ENCODE data around the gene TJP3.

The TJP3 gene

GRCh38 chr19:3785938-3786824, 78.0 kb downstream of the TJP3 start, which contains the start of gene MATK:
Gene MATK (minus strand): TSS chr19:3786381. CDS start chr19:3785135, 1,246 bp downstream.
- DNase-seq: no peak

GRCh38 chr19:3788996-3789778, 81.0 kb downstream of the TJP3 start:
- no peak for DNase-seq

DNA sequence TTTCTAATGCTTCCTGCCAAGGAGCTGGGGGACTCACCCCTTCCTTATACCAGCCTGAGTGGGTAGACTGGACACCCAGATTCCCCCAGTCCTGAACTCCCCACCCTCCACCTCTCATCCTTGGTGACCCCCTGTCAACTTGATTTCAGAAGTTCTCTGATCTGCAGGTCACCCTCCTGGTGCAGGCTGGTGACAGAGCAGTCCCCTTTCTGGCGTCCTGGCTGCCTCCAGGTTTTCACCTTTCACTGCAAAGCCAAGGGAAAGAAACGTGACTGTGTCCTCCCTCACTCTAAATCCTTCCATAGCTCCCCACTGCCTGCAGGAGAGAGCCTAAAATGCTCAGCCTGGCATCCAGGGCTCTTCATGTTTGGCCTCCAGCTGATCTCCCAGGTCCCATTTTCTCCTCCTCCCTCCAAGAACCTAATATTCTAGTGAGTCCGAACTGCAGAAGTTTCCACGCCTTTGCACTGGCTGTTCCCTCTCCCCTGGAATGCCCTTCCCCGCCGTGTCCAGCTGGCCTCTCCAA, 82.1 kb downstream of the TJP3 start:
- no peak for DNase-seq

DNA sequence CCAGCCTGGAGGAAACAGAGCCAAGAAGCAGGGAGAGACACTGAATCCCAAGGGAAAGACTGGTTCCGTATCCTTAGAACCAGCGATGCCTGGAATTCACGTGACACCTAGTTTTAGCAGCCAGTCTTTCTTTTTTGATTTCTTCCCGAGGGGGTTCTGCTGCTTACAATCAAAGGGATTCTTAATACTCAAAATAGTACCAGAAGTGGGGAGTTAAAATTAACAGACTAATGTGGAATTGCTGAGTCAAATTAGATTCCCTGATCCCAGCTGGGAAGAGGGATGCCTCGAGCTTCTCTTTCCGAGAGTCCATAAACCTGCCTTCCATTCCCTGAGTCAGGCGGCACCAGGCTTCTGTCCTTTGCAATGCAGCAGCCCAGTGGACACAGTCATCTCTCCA, 82.8 kb downstream of the TJP3 start:
- no peak for DNase-seq

DNA sequence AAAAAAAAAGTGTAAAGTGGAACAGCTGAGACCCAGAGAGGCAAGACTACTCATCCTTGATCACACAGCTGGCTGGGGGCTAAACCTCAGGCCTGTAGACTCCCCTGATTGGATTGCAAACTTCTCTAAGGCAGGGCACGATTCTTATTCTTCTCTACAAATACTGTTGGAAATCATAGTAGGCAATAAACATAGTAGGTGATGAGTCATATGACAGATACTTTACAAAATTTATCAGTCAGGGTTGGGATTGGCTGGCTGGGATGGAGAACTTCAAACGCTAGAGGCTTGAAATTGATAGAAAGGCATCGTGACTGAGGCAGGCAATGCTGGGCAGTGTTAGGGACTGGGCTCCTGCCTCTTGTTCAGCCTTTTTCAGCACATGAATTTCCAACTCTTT, 83.9 kb downstream of the TJP3 start:
- DNase-seq: no peak

GRCh38 chr19:3793799-3794198, 85.6 kb downstream of the TJP3 start:
- no peak for DNase-seq

- no peak for DNase-seq
Observed at GRCh38 chr19:3796358-3796757, 88.2 kb downstream of the TJP3 start.

- DNase-seq: no peak
Observed at GRCh38 chr19:3798137-3798536, 90.0 kb downstream of the TJP3 start.
